ENCODE data around the gene RMRP.
"Not testable (repeated sequence)": the region's sequence is repeated elsewhere in the genome, so short reads cannot be mapped to it uniquely, and the experiment has no call there.

GRCh38 chr9:35638751-35639150 is 19.1 kb downstream of the RMRP start:
- TF ChIP-seq CTCF (conservative IDR thresholded peaks at IDR 0.05; ENCODE audit: low read depth, low read length); POLR2A (IDR thresholded peaks at IDR 0.05; ENCODE audit: low read depth, low read length); MAFK (IDR thresholded peaks at IDR 0.05; ENCODE audit: low read depth, low read length); SMC3 (IDR thresholded peaks at IDR 0.05; ENCODE audit: low read depth, low read length): not testable (repeated sequence)
